Lower lobe of right lung (tissue), 2 donors: ENCODE measurements around the gene IFT172. TPM values are rescaled to one million over a fixed set of nuclear protein-coding genes. Genes with fewer than 3 reads are reported as not detected.

Experiments used
- ATAC-seq, 2 donors: fragments of 200-7000 bp; cut with Tn5 transposase; one replicate each; pipeline ENCODE4 v1.9.1; 2020 to 2022; ENCODE audit warnings: mild to moderate bottlenecking in 2 of 2, moderate library complexity in 2 of 2
- DNase-seq: peaks from one replicate; pipeline ENCODE4 v3.0.0-alpha.2; 2020
- H3K27ac ChIP-seq: fragments of 200-600 bp; one replicate; pipeline ENCODE4 v1.8.0; 2022
- H3K27me3 ChIP-seq: fragments of 200-600 bp; one replicate; pipeline ENCODE4 v1.8.0; 2022; ENCODE audit warnings: low read depth
- H3K36me3 ChIP-seq: fragments of 200-600 bp; one replicate; pipeline ENCODE4 v1.8.0; 2022; ENCODE audit warnings: mild to moderate bottlenecking
- H3K4me1 ChIP-seq: fragments of 200-600 bp; one replicate; pipeline ENCODE4 v1.8.0; 2022
- H3K4me3 ChIP-seq: fragments of 200-600 bp; one replicate; pipeline ENCODE4 v1.8.0; 2022; ENCODE audit warnings: mild to moderate bottlenecking
- H3K9me3 ChIP-seq: fragments of 200-600 bp; one replicate; pipeline ENCODE4 v1.8.0; 2022
- intact Hi-C: fragments of 100-400 bp; cut with DNase I; formaldehyde crosslinking; loops from one replicate; pipeline ENCODE4 v1.11.0; 2022
- total RNA-seq: library from RNA; stranded (reverse); fragmentation: NEBNext Ultra II Directional; extraction: Animal tissue kit (Norgen Biotek cat#: 25700); gene quantifications from one replicate; pipeline ENCODE4 v1.2.1, GENCODE V29; 2021
- TF ChIP-seq, protein P1 (sequence below): fragments of 200-600 bp; IDR thresholded peaks from one replicate; pipeline ENCODE4 v1.8.0; 2022; ENCODE audit warnings: antibody characterized with exemption, mild to moderate bottlenecking
- donor health status: DM: no; HTN: yes; CAD: no; lungs with severe emphysema.

The IFT172 gene
- total RNA-seq, 1 donor from 2014 or later: 38.1 TPM

DNA sequence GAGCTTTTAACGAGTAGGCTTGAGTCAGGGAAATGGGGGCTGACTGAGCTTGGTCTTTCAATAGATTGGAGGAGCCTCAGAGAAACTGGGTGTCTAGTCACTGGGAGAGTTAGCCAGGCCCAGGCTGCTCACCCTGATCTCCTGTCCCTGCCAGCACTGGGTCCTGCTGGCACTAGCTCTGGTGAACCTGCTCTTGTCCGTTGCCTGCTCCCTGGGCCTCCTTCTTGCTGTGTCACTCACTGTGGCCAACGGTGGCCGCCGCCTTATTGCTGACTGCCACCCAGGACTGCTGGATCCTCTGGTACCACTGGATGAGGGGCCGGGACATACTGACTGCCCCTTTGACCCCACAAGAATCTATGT lies 46.6 kb downstream of the IFT172 start:
- Histone ChIP-seq H3K4me3 (peak overlapping the region; percentile 49), H3K27ac (peak overlapping the region; percentile 53), H3K36me3 (peaks cover 66% of the 10 kb centered on the region), H3K4me1 (no peaks in the 10 kb centered on the region), H3K27me3 (no peaks in the 10 kb centered on the region), H3K9me3 (no peaks in the 10 kb centered on the region)
- DNase-seq (no peak), ATAC-seq (peak; percentile 20 to 22)
- TF ChIP-seq, protein P1, sequence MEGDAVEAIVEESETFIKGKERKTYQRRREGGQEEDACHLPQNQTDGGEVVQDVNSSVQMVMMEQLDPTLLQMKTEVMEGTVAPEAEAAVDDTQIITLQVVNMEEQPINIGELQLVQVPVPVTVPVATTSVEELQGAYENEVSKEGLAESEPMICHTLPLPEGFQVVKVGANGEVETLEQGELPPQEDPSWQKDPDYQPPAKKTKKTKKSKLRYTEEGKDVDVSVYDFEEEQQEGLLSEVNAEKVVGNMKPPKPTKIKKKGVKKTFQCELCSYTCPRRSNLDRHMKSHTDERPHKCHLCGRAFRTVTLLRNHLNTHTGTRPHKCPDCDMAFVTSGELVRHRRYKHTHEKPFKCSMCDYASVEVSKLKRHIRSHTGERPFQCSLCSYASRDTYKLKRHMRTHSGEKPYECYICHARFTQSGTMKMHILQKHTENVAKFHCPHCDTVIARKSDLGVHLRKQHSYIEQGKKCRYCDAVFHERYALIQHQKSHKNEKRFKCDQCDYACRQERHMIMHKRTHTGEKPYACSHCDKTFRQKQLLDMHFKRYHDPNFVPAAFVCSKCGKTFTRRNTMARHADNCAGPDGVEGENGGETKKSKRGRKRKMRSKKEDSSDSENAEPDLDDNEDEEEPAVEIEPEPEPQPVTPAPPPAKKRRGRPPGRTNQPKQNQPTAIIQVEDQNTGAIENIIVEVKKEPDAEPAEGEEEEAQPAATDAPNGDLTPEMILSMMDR: no peak
- intact Hi-C loops: no loop called here

DNA sequence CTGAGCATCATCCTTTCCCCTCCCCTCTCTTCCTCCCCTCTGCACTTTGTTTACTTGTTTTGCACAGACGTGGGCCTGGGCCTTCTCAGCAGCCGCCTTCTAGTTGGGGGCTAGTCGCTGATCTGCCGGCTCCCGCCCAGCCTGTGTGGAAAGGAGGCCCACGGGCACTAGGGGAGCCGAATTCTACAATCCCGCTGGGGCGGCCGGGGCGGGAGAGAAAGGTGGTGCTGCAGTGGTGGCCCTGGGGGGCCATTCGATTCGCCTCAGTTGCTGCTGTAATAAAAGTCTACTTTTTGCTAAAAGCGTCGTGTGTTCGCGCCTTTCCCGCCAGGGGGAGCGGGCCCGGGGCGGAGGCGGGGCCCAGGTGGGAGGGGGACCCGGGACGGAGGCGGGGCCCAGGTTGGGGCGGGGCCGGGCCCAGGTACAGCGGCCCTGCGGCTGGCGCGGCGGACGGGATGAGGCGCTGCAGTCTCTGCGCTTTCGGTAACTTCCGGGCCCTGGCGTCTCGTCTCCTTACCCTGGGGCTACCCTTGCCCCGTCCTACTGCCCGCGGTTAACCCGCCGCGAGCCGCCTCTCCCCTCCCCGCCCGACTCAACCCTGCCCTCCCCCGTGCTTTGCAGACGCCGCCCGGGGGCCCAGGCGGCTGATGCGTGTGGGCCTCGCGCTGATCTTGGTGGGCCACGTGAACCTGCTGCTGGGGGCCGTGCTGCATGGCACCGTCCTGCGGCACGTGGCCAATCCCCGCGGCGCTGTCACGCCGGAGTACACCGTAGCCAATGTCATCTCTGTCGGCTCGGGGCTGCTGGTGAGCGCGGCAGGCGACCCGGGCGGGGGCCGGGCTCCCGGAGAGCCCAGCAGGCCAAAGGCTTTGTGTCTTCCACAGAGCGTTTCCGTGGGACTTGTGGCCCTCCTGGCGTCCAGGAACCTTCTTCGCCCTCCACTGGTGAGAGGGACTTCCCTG lies 47.3 kb downstream of the IFT172 start, which contains the start of gene KRTCAP3:
Gene KRTCAP3, plus strand, starts transcription at position 424 of the 962 bp plus-strand sequence. Its CDS starts 32 bp downstream, at position 456.
- H3K4me1 ChIP-seq: no peaks in the 10 kb centered on the region
- peak within 1 kb of the TSS; percentile 49 for H3K4me3 ChIP-seq
- no peaks in the 10 kb centered on the region for H3K27me3 ChIP-seq
- ATAC-seq: peak; percentile 95 to 97
- TF ChIP-seq, protein P1: peak; percentile 30
- intact Hi-C loops: no loop called here
- H3K27ac ChIP-seq: peak within 1 kb of the TSS; percentile 53
- no peaks in the 10 kb centered on the region for H3K9me3 ChIP-seq
- H3K36me3 ChIP-seq: peaks cover 66% of the 10 kb centered on the region
- peak; percentile 79 for DNase-seq

DNA sequence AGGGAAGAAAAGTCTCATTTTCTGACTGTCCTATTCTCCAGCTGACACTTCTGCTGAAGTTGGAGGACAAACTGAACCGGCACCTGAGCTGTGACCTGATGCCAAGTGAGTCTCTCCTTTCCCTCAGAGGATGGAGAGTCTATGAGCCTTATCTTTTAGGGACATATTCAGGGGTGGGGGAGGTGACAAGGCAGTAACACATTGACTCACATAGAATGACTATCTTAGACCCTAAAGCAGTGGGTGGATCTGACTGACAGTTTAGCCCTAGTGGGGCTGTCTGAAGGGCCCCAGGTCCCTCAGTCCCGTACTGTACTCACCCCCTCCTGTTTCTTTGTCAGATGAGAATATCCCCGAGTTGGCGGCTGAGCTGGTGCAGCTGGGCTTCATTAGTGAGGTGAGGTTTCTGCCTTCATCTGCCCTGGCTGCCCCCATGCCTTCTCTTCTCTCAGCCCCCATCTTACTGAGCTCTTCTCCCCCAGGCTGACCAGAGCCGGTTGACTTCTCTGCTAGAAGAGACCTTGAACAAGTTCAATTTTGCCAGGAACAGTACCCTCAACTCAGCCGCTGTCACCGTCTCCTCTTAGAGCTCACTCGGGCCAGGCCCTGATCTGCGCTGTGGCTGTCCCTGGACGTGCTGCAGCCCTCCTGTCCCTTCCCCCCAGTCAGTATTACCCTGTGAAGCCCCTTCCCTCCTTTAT lies 48.2 kb downstream of the IFT172 start:
- no peak for DNase-seq
- no peaks in the 10 kb centered on the region for H3K27me3 ChIP-seq
- no peak overlapping the region for H3K4me3 ChIP-seq
- peaks cover 74% of the 10 kb centered on the region for H3K36me3 ChIP-seq
- ATAC-seq: no peak
- TF ChIP-seq, protein P1: no peak
- H3K27ac ChIP-seq: no peak overlapping the region
- intact Hi-C loops: no loop called here
- no peaks in the 10 kb centered on the region for H3K9me3 ChIP-seq
- no peaks in the 10 kb centered on the region for H3K4me1 ChIP-seq

DNA sequence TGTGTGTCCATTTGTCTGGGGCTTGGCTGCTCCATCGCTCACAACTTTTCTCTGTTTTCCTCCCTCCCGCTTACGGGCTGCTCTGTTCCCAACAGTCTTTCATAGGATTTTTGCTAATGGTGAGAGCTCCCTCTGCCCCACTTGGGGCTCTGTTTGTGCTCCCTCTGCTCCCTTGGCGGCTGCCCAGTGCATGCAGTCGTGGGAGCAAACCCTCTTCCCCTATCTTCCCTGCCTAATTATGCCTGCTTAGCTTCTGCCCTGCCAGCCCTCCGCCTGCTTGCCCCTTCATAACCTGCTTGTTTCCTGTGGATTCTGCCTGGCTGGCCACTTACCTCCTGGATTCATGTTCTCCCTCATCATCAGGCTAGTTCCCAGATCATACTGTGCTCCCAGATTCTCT lies 53.9 kb downstream of the IFT172 start:
- Histone ChIP-seq H3K27ac (no peak overlapping the region), H3K4me1 (peaks cover 28% of the 10 kb centered on the region)

DNA sequence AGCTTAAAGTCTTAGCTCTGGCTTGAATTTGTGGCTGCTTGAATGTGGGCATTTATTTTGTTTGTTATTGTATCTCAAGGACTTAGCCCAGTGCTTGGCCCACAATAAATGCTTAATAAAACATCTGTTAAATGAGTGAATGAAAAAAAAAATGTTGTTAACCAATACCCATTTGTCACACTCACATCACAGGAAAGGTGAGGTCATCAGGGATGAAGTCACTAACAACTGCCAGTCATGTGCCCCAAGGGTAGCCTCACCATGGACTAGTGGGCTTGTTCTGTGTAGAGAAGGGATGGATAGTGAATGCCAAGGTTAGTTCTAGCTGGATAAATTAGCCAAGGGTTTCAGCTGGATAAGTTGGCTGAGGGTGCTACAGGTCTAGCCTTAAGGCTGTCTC lies 58.1 kb downstream of the IFT172 start:
- intact Hi-C loops: no loop called here
- Histone ChIP-seq H3K27me3 (no peaks in the 10 kb centered on the region), H3K4me3 (no peak overlapping the region), H3K4me1 (peaks cover 42% of the 10 kb centered on the region), H3K36me3 (peaks cover 34% of the 10 kb centered on the region), H3K9me3 (no peaks in the 10 kb centered on the region), H3K27ac (no peak overlapping the region)
- TF ChIP-seq, protein P1: no peak
- no peak for ATAC-seq
- no peak for DNase-seq

More for the DNA sequence above, 53.9 kb downstream of the IFT172 start:
- no peak for ATAC-seq
- TF ChIP-seq, protein P1: no peak
- peaks cover 77% of the 10 kb centered on the region for H3K36me3 ChIP-seq
- no peak overlapping the region for H3K4me3 ChIP-seq
- no peaks in the 10 kb centered on the region for H3K27me3 ChIP-seq
- intact Hi-C loops: no loop called here
- no peak for DNase-seq
- no peaks in the 10 kb centered on the region for H3K9me3 ChIP-seq
